WI38 (cell line): ENCODE measurements around the gene C14orf93.

Experiments
- H3K4me3 ChIP-seq: 2 replicates; pipeline ENCODE4 v1.5.1; 2011; ENCODE audit warnings: low read depth, mild to moderate bottlenecking, control low read depth, low read length
- CTCF ChIP-seq: IDR thresholded peaks from 2 replicates; pipeline ENCODE4 v1.5.1; 2012; ENCODE audit warnings: low read depth, mild to moderate bottlenecking, control low read depth, low read length

C14orf93 gene

GRCh38 chr14:22980672-22981089, 29.3 kb downstream of the C14orf93 start:
- H3K4me3 ChIP-seq, result peak overlapping the region; percentile 91
- TF ChIP-seq CTCF, result no peak

- no peak for TF ChIP-seq CTCF
- peak overlapping the region; percentile 91 for H3K4me3 ChIP-seq
Observed at GRCh38 chr14:22979748-22980392, 30.1 kb downstream of the C14orf93 start.

GRCh38 chr14:22978981-22979671, 30.8 kb downstream of the C14orf93 start:
- TF ChIP-seq CTCF, result no peak
- peak overlapping the region; percentile 91 for H3K4me3 ChIP-seq

GRCh38 chr14:22978487-22978837, 31.5 kb downstream of the C14orf93 start:
- peak overlapping the region; percentile 91 for H3K4me3 ChIP-seq
- no peak for TF ChIP-seq CTCF

- TF ChIP-seq CTCF, result no peak
- H3K4me3 ChIP-seq, result peak overlapping the region; percentile 91
Observed at GRCh38 chr14:22977684-22978486, 32.1 kb downstream of the C14orf93 start.

GRCh38 chr14:22977434-22977683, 32.6 kb downstream of the C14orf93 start:
- peak overlapping the region; percentile 6; the same call in 1 of the 2 replicates for H3K4me3 ChIP-seq
- no peak for TF ChIP-seq CTCF
